ENCODE measurements around the gene CFP.

GRCh38 chrX:47608130-47608810 is 21.5 kb downstream of the CFP start:
- TF ChIP-seq CTCF (IDR thresholded peaks at IDR 0.05; ENCODE audit: low read depth, low read length, poor library complexity, severe bottlenecking) (no peak), EZH2phosphoT487 (IDR thresholded peaks at IDR 0.05; ENCODE audit: borderline replicate concordance, low read length) (no peak)
